ENCODE measurements around the gene MBP. TPM values are rescaled to one million over a fixed set of nuclear protein-coding genes. Genes with fewer than 3 reads are reported as not detected.

Gene MBP
- total RNA-seq, 2 experiments from 2014 or later = 86.5 to 87.0 TPM

GRCh38 chr18:77147418-77147852 lies 14.9 kb upstream of the MBP start:
- ATAC-seq (peak; percentile 42), DNase-seq (no peak)
- peak overlapping the region; percentile 79 for H3K27ac Mint-ChIP-seq
- peaks cover 5% of the 10 kb centered on the region for H3K9me3 Mint-ChIP-seq (ENCODE audit: insufficient read depth)
- peaks cover 2% of the 10 kb centered on the region for H3K27me3 Mint-ChIP-seq (ENCODE audit: low read depth)
- POLR2A ChIA-PET = interaction anchor here (0.9 to 1.0 kb wide), 2 partner anchors 15 kb away, joined by 3 to 4 read pairs; partner anchors contain the start of gene MBP
- CTCF ChIA-PET = interaction anchor here (1.7 kb wide), 1 partner anchor 12 kb away, joined by 3 read pairs; no protein-coding TSS in a partner anchor
- H3K4me1 Mint-ChIP-seq (ENCODE audit: low read depth) = peaks cover 25% of the 10 kb centered on the region
- H3K4me3 Mint-ChIP-seq = no peak overlapping the region
- peaks cover 13% of the 10 kb centered on the region for H3K36me3 Mint-ChIP-seq (ENCODE audit: low read depth)

- ATAC-seq (no peak), DNase-seq (no peak)
- no peak overlapping the region for H3K4me3 Mint-ChIP-seq
- no peak overlapping the region for H3K27ac Mint-ChIP-seq
- ChIA-PET POLR2A (interaction anchor here (0.7 to 0.9 kb wide), 2 partner anchors 14 to 134 kb away, joined by 3 to 4 read pairs; partner anchors contain the start of gene MBP), CTCF (interaction anchor here (1.7 kb wide), 1 partner anchor 11 kb away, joined by 3 read pairs; no protein-coding TSS in a partner anchor)
- H3K9me3 Mint-ChIP-seq (ENCODE audit: insufficient read depth) = peaks cover 11% of the 10 kb centered on the region
- H3K4me1 Mint-ChIP-seq (ENCODE audit: low read depth) = peaks cover 27% of the 10 kb centered on the region
- H3K27me3 Mint-ChIP-seq (ENCODE audit: low read depth) = peaks cover 2% of the 10 kb centered on the region
- peaks cover 19% of the 10 kb centered on the region for H3K36me3 Mint-ChIP-seq (ENCODE audit: low read depth)
Measured at GRCh38 chr18:77146249-77147080, 13.9 kb upstream of the MBP start.

GRCh38 chr18:77145364-77145901 lies 12.8 kb upstream of the MBP start:
- no peaks in the 10 kb centered on the region for H3K27me3 Mint-ChIP-seq (ENCODE audit: low read depth)
- peaks cover 19% of the 10 kb centered on the region for H3K36me3 Mint-ChIP-seq (ENCODE audit: low read depth)
- H3K9me3 Mint-ChIP-seq (ENCODE audit: insufficient read depth) = peaks cover 11% of the 10 kb centered on the region
- no peak for DNase-seq
- no peak overlapping the region for H3K4me3 Mint-ChIP-seq
- ATAC-seq = no peak
- CTCF ChIA-PET = interaction anchor here (1.1 kb wide), 1 partner anchor 66 kb away, joined by 3 read pairs; no protein-coding TSS in a partner anchor
- no peak overlapping the region for H3K27ac Mint-ChIP-seq
- H3K4me1 Mint-ChIP-seq (ENCODE audit: low read depth) = peaks cover 28% of the 10 kb centered on the region
- POLR2A ChIA-PET = interaction anchor here (1.3 kb wide), 1 partner anchor 13 kb away, joined by 3 read pairs; the partner anchor contains the start of gene MBP

GRCh38 chr18:77144451-77145118 lies 12.0 kb upstream of the MBP start:
- peaks cover 19% of the 10 kb centered on the region for H3K36me3 Mint-ChIP-seq (ENCODE audit: low read depth)
- H3K4me3 Mint-ChIP-seq = no peak overlapping the region
- H3K27me3 Mint-ChIP-seq (ENCODE audit: low read depth) = no peaks in the 10 kb centered on the region
- CTCF ChIA-PET = interaction anchor here (1.1 kb wide), 1 partner anchor 67 kb away, joined by 3 read pairs; no protein-coding TSS in a partner anchor
- peaks cover 11% of the 10 kb centered on the region for H3K9me3 Mint-ChIP-seq (ENCODE audit: insufficient read depth)
- POLR2A ChIA-PET = interaction anchor here (1.3 to 1.6 kb wide), 2 partner anchors 12 to 21 kb away, joined by 3 to 4 read pairs; partner anchors contain the start of gene MBP
- H3K4me1 Mint-ChIP-seq (ENCODE audit: low read depth) = peaks cover 33% of the 10 kb centered on the region
- ATAC-seq (no peak), DNase-seq (no peak)
- H3K27ac Mint-ChIP-seq = no peak overlapping the region

GRCh38 chr18:77144046-77144445 lies 11.5 kb upstream of the MBP start:
- DNase-seq = no peak
- peaks cover 11% of the 10 kb centered on the region for H3K9me3 Mint-ChIP-seq (ENCODE audit: insufficient read depth)
- CTCF ChIA-PET = no interaction called here
- no peak overlapping the region for H3K4me3 Mint-ChIP-seq
- peaks cover 33% of the 10 kb centered on the region for H3K4me1 Mint-ChIP-seq (ENCODE audit: low read depth)
- H3K36me3 Mint-ChIP-seq (ENCODE audit: low read depth) = peaks cover 19% of the 10 kb centered on the region
- H3K27me3 Mint-ChIP-seq (ENCODE audit: low read depth) = no peaks in the 10 kb centered on the region
- ATAC-seq = no peak
- POLR2A ChIA-PET = interaction anchor here (1.6 kb wide), 1 partner anchor 21 kb away, joined by 4 read pairs; no protein-coding TSS in a partner anchor
- H3K27ac Mint-ChIP-seq = no peak overlapping the region

- CTCF ChIA-PET = no interaction called here
- Mint-ChIP-seq H3K4me1 (ENCODE audit: low read depth) (peaks cover 33% of the 10 kb centered on the region), H3K27ac (no peak overlapping the region), H3K27me3 (ENCODE audit: low read depth) (no peaks in the 10 kb centered on the region), H3K9me3 (ENCODE audit: insufficient read depth) (peaks cover 11% of the 10 kb centered on the region), H3K36me3 (ENCODE audit: low read depth) (peaks cover 19% of the 10 kb centered on the region), H3K4me3 (no peak overlapping the region)
- DNase-seq (no peak), ATAC-seq (no peak)
- POLR2A ChIA-PET = interaction anchor here (1.6 kb wide), 1 partner anchor 20 kb away, joined by 4 read pairs; no protein-coding TSS in a partner anchor
Measured at GRCh38 chr18:77143196-77143595, 10.6 kb upstream of the MBP start.

- CTCF ChIA-PET = interaction anchor here (0.8 to 1.4 kb wide), 2 partner anchors 27 to 34 kb away, joined by 3 read pairs; no protein-coding TSS in a partner anchor
- H3K4me3 Mint-ChIP-seq = no peak overlapping the region
- ATAC-seq (no peak), DNase-seq (no peak)
- H3K9me3 Mint-ChIP-seq (ENCODE audit: insufficient read depth) = peaks cover 11% of the 10 kb centered on the region
- H3K4me1 Mint-ChIP-seq (ENCODE audit: low read depth) = peaks cover 26% of the 10 kb centered on the region
- POLR2A ChIA-PET = interaction anchor here (1.5 kb wide), 1 partner anchor 11 kb away, joined by 8 read pairs; no protein-coding TSS in a partner anchor
- peaks cover 19% of the 10 kb centered on the region for H3K36me3 Mint-ChIP-seq (ENCODE audit: low read depth)
- peak overlapping the region; percentile 53 for H3K27ac Mint-ChIP-seq
- no peaks in the 10 kb centered on the region for H3K27me3 Mint-ChIP-seq (ENCODE audit: low read depth)
Measured at GRCh38 chr18:77141401-77142118, 9.0 kb upstream of the MBP start.

- H3K27me3 Mint-ChIP-seq (ENCODE audit: low read depth) = no peaks in the 10 kb centered on the region
- ChIA-PET POLR2A (interaction anchor here (0.6 to 1.5 kb wide), 2 partner anchors 10 to 17 kb away, joined by 3 to 8 read pairs; no protein-coding TSS in a partner anchor), CTCF (interaction anchor here (0.6 to 1.4 kb wide), 5 partner anchors 16 to 86 kb away, joined by 3 read pairs; no protein-coding TSS in a partner anchor)
- DNase-seq (peak; percentile 41), ATAC-seq (peak; percentile 54)
- peaks cover 11% of the 10 kb centered on the region for H3K9me3 Mint-ChIP-seq (ENCODE audit: insufficient read depth)
- no peak overlapping the region for H3K4me3 Mint-ChIP-seq
- H3K4me1 Mint-ChIP-seq (ENCODE audit: low read depth) = peaks cover 26% of the 10 kb centered on the region
- peak overlapping the region; percentile 50 for H3K27ac Mint-ChIP-seq
- H3K36me3 Mint-ChIP-seq (ENCODE audit: low read depth) = peaks cover 19% of the 10 kb centered on the region
Measured at GRCh38 chr18:77140439-77141109, 8.0 kb upstream of the MBP start.

GRCh38 chr18:77140030-77140429 lies 7.4 kb upstream of the MBP start:
- H3K4me3 Mint-ChIP-seq = no peak overlapping the region
- no peaks in the 10 kb centered on the region for H3K27me3 Mint-ChIP-seq (ENCODE audit: low read depth)
- peaks cover 29% of the 10 kb centered on the region for H3K4me1 Mint-ChIP-seq (ENCODE audit: low read depth)
- CTCF ChIA-PET = interaction anchor here (1.0 to 1.1 kb wide), 2 partner anchors 16 to 85 kb away, joined by 3 read pairs; no protein-coding TSS in a partner anchor
- ATAC-seq (no peak), DNase-seq (no peak)
- POLR2A ChIA-PET = interaction anchor here (1.5 kb wide), 1 partner anchor 9 kb away, joined by 8 read pairs; no protein-coding TSS in a partner anchor
- H3K27ac Mint-ChIP-seq = no peak overlapping the region
- peaks cover 19% of the 10 kb centered on the region for H3K36me3 Mint-ChIP-seq (ENCODE audit: low read depth)
- peaks cover 11% of the 10 kb centered on the region for H3K9me3 Mint-ChIP-seq (ENCODE audit: insufficient read depth)

- Mint-ChIP-seq H3K27me3 (ENCODE audit: low read depth) (no peaks in the 10 kb centered on the region), H3K4me1 (ENCODE audit: low read depth) (peaks cover 32% of the 10 kb centered on the region), H3K4me3 (no peak overlapping the region), H3K27ac (no peak overlapping the region), H3K36me3 (ENCODE audit: low read depth) (peaks cover 19% of the 10 kb centered on the region), H3K9me3 (ENCODE audit: insufficient read depth) (peaks cover 11% of the 10 kb centered on the region)
- ATAC-seq (no peak), DNase-seq (no peak)
- CTCF ChIA-PET = interaction anchor here (1.0 to 1.1 kb wide), 2 partner anchors 15 to 85 kb away, joined by 3 read pairs; no protein-coding TSS in a partner anchor
- POLR2A ChIA-PET = no interaction called here
Measured at GRCh38 chr18:77139619-77140018, 7.0 kb upstream of the MBP start.
